Hepatocyte (in vitro differentiated cells): Measurements from ENCODE around the gene VSIR. TPM values are rescaled to one million over a fixed set of nuclear protein-coding genes. Genes with fewer than 3 reads are reported as not detected.

Experiments used
- DNase-seq: peaks from one replicate; pipeline ENCODE4 v3.0.0-alpha.2; 2016; ENCODE audit warnings: low spot score
- H2AFZ ChIP-seq: fragments of 200-600 bp; sonication (generic); 2 replicates; pipeline ENCODE4 v1.6.0; 2016; ENCODE audit warnings: antibody characterized with exemption, mild to moderate bottlenecking
- H3K27ac ChIP-seq: fragments of 200-600 bp; sonication (generic); 2 replicates; pipeline ENCODE4 v1.5.1; 2016; ENCODE audit warnings: mild to moderate bottlenecking
- H3K27me3 ChIP-seq: fragments of 200-600 bp; sonication (generic); 2 replicates; pipeline ENCODE4 v1.6.1; 2016
- H3K36me3 ChIP-seq: fragments of 200-600 bp; sonication (generic); replicated peaks from 2 replicates; pipeline ENCODE4 v1.5.1; 2016; ENCODE audit warnings: low read depth; ENCODE audit not compliant: insufficient read depth
- H3K4me1 ChIP-seq: fragments of 200-600 bp; sonication (generic); 2 replicates; pipeline ENCODE4 v1.5.1; 2016; ENCODE audit warnings: mild to moderate bottlenecking, moderate library complexity; ENCODE audit not compliant: insufficient read depth
- H3K4me2 ChIP-seq: fragments of 200-600 bp; sonication (generic); 2 replicates; pipeline ENCODE4 v1.6.0; 2016
- H3K4me3 ChIP-seq: fragments of 200-600 bp; sonication (generic); 2 replicates; pipeline ENCODE4 v1.5.1; 2016; ENCODE audit warnings: mild to moderate bottlenecking
- H3K79me2 ChIP-seq: fragments of 200-600 bp; sonication (generic); 2 replicates; pipeline ENCODE4 v1.6.0; 2017; ENCODE audit warnings: mild to moderate bottlenecking
- H3K9me2 ChIP-seq: fragments of 200-600 bp; sonication (generic); replicated peaks from 2 replicates; pipeline ENCODE4 v1.6.0; 2017; ENCODE audit warnings: mild to moderate bottlenecking; ENCODE audit not compliant: insufficient read depth
- H3K9me3 ChIP-seq: fragments of 200-600 bp; sonication (generic); 2 replicates; pipeline ENCODE4 v1.5.1; 2016; ENCODE audit warnings: low read depth, mild to moderate bottlenecking
- H4K20me1 ChIP-seq: fragments of 200-600 bp; sonication (generic); 2 replicates; pipeline ENCODE4 v1.6.0; 2016; ENCODE audit warnings: mild to moderate bottlenecking; ENCODE audit not compliant: insufficient read depth, poor library complexity, severe bottlenecking
- EZH2 ChIP-seq: fragments of 200-600 bp; sonication (generic); IDR thresholded peaks from 2 replicates; pipeline ENCODE4 v1.6.1; 2016; ENCODE audit warnings: antibody characterized with exemption, mild to moderate bottlenecking, borderline replicate concordance
- EZH2phosphoT487 ChIP-seq: fragments of 200-600 bp; sonication (generic); IDR thresholded peaks from one replicate; pipeline ENCODE4 v1.6.1; 2018; ENCODE audit warnings: antibody characterized with exemption, mild to moderate bottlenecking, low read depth, moderate library complexity; ENCODE audit not compliant: unreplicated experiment, severe bottlenecking
- WGBS: methylation state at CpG from one replicate; pipeline ENCODE4 v1.1.6; 2016; ENCODE audit warnings: low lambda C conversion rate; ENCODE audit errors: missing lambda C conversion rate; 5-methylcytosine and 5-hydroxymethylcytosine counted together
- polyA plus RNA-seq: library from polyadenylated mRNA; unstranded; fragments of >200 nt; fragmentation: Nextera tagmentation; extraction: Ambion mirVana; gene quantifications from 2 replicates; pipeline ENCODE4 v1.2.1, GENCODE V29; 2016
- total RNA-seq: library from RNA; depleted of rRNA; stranded (reverse); fragments of >200 nt; gene quantifications from 2 replicates; pipeline ENCODE4 v1.2.3, GENCODE V29; 2014
- TF ChIP-seq, protein P1 (sequence below): fragments of 200-600 bp; sonication (generic); IDR thresholded peaks from 2 replicates; pipeline ENCODE4 v1.5.1; 2016; ENCODE audit warnings: antibody characterized with exemption, mild to moderate bottlenecking; ENCODE audit not compliant: poor library complexity

VSIR gene
- total and polyA plus RNA-seq, 2 experiments from 2014 or later, result 13.6 to 45.5 TPM

DNA sequence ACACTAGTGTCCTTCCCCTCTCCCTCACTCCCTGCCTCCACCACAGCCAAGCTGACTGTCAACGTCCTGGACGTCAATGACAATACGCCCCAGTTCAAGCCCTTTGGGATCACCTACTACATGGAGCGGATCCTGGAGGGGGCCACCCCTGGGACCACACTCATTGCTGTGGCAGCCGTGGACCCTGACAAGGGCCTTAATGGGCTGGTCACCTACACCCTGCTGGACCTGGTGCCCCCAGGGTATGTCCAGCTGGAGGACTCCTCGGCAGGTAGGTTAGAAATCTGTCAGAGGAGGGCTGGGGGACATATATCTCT, 24.9 kb upstream of the VSIR start:
- no peak overlapping the region for H3K27ac ChIP-seq
- no peaks in the 10 kb centered on the region for H3K4me1 ChIP-seq
- H3K9me3 ChIP-seq, result no peaks in the 10 kb centered on the region
- no peaks in the 10 kb centered on the region for H3K79me2 ChIP-seq
- H3K36me3 ChIP-seq, result no peaks in the 10 kb centered on the region
- 86% methylated on average over 6 of the region's 6 CpGs for WGBS
- H3K4me3 ChIP-seq, result no peak overlapping the region
- no peak overlapping the region for H2AFZ ChIP-seq
- H3K27me3 ChIP-seq, result no peaks in the 10 kb centered on the region
- TF ChIP-seq, protein P1, sequence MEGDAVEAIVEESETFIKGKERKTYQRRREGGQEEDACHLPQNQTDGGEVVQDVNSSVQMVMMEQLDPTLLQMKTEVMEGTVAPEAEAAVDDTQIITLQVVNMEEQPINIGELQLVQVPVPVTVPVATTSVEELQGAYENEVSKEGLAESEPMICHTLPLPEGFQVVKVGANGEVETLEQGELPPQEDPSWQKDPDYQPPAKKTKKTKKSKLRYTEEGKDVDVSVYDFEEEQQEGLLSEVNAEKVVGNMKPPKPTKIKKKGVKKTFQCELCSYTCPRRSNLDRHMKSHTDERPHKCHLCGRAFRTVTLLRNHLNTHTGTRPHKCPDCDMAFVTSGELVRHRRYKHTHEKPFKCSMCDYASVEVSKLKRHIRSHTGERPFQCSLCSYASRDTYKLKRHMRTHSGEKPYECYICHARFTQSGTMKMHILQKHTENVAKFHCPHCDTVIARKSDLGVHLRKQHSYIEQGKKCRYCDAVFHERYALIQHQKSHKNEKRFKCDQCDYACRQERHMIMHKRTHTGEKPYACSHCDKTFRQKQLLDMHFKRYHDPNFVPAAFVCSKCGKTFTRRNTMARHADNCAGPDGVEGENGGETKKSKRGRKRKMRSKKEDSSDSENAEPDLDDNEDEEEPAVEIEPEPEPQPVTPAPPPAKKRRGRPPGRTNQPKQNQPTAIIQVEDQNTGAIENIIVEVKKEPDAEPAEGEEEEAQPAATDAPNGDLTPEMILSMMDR, result no peak
- TF ChIP-seq EZH2phosphoT487 (no peak), EZH2 (no peak)
- H3K4me2 ChIP-seq, result no peak overlapping the region
- DNase-seq, result no peak
- H4K20me1 ChIP-seq, result no peaks in the 10 kb centered on the region
- H3K9me2 ChIP-seq, result no peaks in the 10 kb centered on the region

DNA sequence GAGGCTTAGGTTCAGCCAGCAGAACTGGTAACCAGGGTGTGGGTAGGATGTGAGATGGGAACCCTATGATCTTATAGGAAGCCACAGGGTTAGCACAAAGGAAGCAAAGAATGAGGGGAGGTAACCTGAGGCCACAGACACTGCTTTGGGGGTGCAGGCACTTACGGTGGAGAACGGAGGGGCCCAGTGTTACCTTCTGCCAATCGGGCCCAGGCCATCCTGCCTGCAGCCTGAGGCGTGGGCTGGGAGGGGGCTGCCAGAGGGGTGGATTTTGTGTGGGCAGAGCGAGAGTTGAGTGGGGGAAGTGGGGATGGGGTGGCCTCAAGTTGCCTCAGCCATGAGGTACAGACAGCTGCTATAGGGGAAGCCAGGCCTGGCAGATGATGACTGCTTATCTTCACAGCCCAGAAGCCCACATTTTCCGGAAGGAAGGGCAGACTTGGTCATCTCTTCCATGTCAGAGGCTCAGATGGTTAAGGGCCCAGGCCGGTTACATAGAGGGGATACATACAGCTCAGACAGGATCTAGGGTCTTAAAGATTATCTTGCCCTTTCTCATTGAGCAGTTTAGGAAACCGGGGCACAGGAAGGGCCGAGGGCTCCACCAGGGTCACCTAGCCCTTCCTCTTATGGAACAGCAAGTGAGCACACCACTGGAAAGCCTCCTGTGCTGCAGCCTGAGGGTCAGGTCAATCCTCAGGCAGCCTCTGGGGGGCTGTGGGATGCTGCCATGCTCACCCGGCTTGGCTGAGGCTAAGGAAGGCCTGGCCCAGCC, 24.4 kb upstream of the VSIR start:
- H3K36me3 ChIP-seq, result no peaks in the 10 kb centered on the region
- no peak overlapping the region for H3K4me3 ChIP-seq
- no peak for TF ChIP-seq EZH2phosphoT487
- no peak for TF ChIP-seq EZH2
- TF ChIP-seq, protein P1, result no peak
- no peak overlapping the region for H2AFZ ChIP-seq
- H3K4me1 ChIP-seq, result no peaks in the 10 kb centered on the region
- 91% methylated on average over 10 of the region's 10 CpGs for WGBS
- H4K20me1 ChIP-seq, result no peaks in the 10 kb centered on the region
- H3K27ac ChIP-seq, result no peak overlapping the region
- no peaks in the 10 kb centered on the region for H3K9me3 ChIP-seq
- no peak for DNase-seq
- H3K27me3 ChIP-seq, result no peaks in the 10 kb centered on the region
- H3K4me2 ChIP-seq, result no peak overlapping the region
- H3K79me2 ChIP-seq, result no peaks in the 10 kb centered on the region
- no peaks in the 10 kb centered on the region for H3K9me2 ChIP-seq

DNA sequence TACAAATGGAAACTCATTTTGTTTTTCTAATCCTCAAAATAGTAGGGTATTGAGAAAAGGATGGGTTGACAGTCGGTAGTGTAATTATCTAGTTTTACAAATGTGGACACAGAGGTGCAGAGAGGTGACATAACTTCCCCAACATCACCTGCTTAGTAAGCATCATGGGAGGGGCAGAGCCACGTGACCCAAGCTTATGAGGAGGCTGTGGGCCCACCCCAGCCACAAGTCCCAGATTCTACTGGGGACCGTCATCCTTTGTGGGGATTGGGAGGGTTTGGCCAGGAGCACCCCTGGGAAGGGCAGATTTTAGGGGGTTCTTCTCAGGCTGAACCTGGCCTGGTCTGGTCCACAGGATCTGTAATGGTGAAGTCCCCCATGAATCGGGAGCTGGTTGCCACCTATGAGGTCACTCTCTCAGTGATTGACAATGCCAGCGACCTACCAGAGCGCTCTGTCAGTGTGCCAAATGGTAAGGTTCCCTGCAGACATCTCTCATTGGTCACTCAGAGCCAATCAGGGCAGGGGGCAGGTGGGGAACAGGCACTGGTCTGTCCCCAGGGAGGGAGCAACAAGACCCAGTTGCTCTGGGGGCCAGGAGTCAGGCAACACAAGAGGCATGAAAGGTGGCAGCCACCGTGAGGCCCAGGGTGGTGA, 23.6 kb upstream of the VSIR start:
- Histone ChIP-seq H3K9me3 (no peaks in the 10 kb centered on the region), H2AFZ (no peak overlapping the region), H3K79me2 (no peaks in the 10 kb centered on the region), H4K20me1 (no peaks in the 10 kb centered on the region), H3K4me1 (no peaks in the 10 kb centered on the region), H3K4me2 (no peak overlapping the region), H3K27me3 (no peaks in the 10 kb centered on the region), H3K27ac (no peak overlapping the region), H3K36me3 (no peaks in the 10 kb centered on the region), H3K9me2 (no peaks in the 10 kb centered on the region), H3K4me3 (no peak overlapping the region)
- 83% methylated on average over 7 of the region's 7 CpGs for WGBS
- DNase-seq, result no peak
- TF ChIP-seq EZH2phosphoT487 (no peak), EZH2 (no peak)
- TF ChIP-seq, protein P1, result no peak
